Nephron progenitor cell (in vitro differentiated cells): ENCODE data around the gene TMEM186.

Experiments
- DNase-seq: peaks from one replicate; pipeline ENCODE4 v3.0.0; 2021
- H3K27ac Mint-ChIP-seq: 2 replicates; pipeline ENCODE4 v1.8.0; 2021; ENCODE audit warnings: mild to moderate bottlenecking, moderate library complexity, mixed read lengths
- H3K27me3 Mint-ChIP-seq: 2 replicates; pipeline ENCODE4 v1.8.0; 2021; ENCODE audit warnings: mild to moderate bottlenecking, low read depth, mixed read lengths; ENCODE audit not compliant: poor library complexity
- H3K36me3 Mint-ChIP-seq: 2 replicates; pipeline ENCODE4 v1.8.0; 2021; ENCODE audit warnings: low read depth, mixed read lengths
- H3K4me1 Mint-ChIP-seq: 2 replicates; pipeline ENCODE4 v1.8.0; 2021; ENCODE audit warnings: mixed read lengths
- H3K4me3 Mint-ChIP-seq: 2 replicates; pipeline ENCODE4 v1.8.0; 2021; ENCODE audit warnings: mild to moderate bottlenecking, moderate library complexity, mixed read lengths
- H3K9me3 Mint-ChIP-seq: 2 replicates; pipeline ENCODE4 v1.8.0; 2021; ENCODE audit warnings: mild to moderate bottlenecking, moderate library complexity, mixed read lengths
- CTCF ChIP-seq: fragments of 200-600 bp; sonication (generic); IDR thresholded peaks from 2 replicates; pipeline ENCODE4 v1.5.0; 2021; ENCODE audit warnings: antibody characterized with exemption

TMEM186 gene

DNA sequence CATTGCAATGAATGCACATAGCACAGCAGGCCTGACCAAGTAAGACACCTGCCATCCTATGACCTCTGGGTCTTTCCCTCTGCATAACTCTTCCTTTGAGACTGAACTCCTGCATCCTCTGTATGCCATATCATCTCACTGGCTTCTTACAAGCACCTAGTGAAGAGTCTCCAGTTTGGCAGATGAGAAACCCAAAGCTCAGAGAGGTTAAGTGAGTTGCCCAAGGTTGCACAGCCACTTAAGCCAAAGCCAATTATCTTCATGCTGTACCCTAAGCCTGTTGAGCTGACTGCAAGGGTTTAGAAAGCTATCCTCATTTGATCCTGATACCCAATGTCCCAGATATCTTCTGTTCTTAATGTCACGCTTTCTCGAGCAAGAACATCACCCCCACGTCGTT is 35.2 kb downstream of the TMEM186 start:
- no peak for DNase-seq
- H3K27ac Mint-ChIP-seq = no peak overlapping the region
- no peak for TF ChIP-seq CTCF
- H3K4me3 Mint-ChIP-seq = no peak overlapping the region
- peaks cover 25% of the 10 kb centered on the region for H3K4me1 Mint-ChIP-seq
- no peaks in the 10 kb centered on the region for H3K9me3 Mint-ChIP-seq
- H3K36me3 Mint-ChIP-seq = peaks cover 57% of the 10 kb centered on the region
- peaks cover 13% of the 10 kb centered on the region for H3K27me3 Mint-ChIP-seq

- H3K27ac Mint-ChIP-seq = no peak overlapping the region
- H3K4me3 Mint-ChIP-seq = no peak overlapping the region
- no peak for DNase-seq
- no peak for TF ChIP-seq CTCF
- no peaks in the 10 kb centered on the region for H3K9me3 Mint-ChIP-seq
- peaks cover 13% of the 10 kb centered on the region for H3K27me3 Mint-ChIP-seq
- peaks cover 63% of the 10 kb centered on the region for H3K36me3 Mint-ChIP-seq
- H3K4me1 Mint-ChIP-seq = peaks cover 22% of the 10 kb centered on the region
Measured at GRCh38 chr16:8761078-8761477, 36.4 kb downstream of the TMEM186 start.

- Mint-ChIP-seq H3K4me3 (no peak overlapping the region), H3K4me1 (peaks cover 13% of the 10 kb centered on the region), H3K27ac (peak overlapping the region; percentile 73), H3K9me3 (no peaks in the 10 kb centered on the region), H3K27me3 (peaks cover 15% of the 10 kb centered on the region), H3K36me3 (peaks cover 59% of the 10 kb centered on the region)
- TF ChIP-seq CTCF = no peak
- DNase-seq = no peak
Measured at GRCh38 chr16:8760021-8760420, 37.4 kb downstream of the TMEM186 start.

GRCh38 chr16:8758022-8758421 is 39.4 kb downstream of the TMEM186 start:
- H3K9me3 Mint-ChIP-seq = no peaks in the 10 kb centered on the region
- H3K4me3 Mint-ChIP-seq = no peak overlapping the region
- peaks cover 59% of the 10 kb centered on the region for H3K36me3 Mint-ChIP-seq
- no peak overlapping the region for H3K27ac Mint-ChIP-seq
- H3K4me1 Mint-ChIP-seq = no peaks in the 10 kb centered on the region
- TF ChIP-seq CTCF = no peak
- H3K27me3 Mint-ChIP-seq = peaks cover 8% of the 10 kb centered on the region
- DNase-seq = no peak

DNA sequence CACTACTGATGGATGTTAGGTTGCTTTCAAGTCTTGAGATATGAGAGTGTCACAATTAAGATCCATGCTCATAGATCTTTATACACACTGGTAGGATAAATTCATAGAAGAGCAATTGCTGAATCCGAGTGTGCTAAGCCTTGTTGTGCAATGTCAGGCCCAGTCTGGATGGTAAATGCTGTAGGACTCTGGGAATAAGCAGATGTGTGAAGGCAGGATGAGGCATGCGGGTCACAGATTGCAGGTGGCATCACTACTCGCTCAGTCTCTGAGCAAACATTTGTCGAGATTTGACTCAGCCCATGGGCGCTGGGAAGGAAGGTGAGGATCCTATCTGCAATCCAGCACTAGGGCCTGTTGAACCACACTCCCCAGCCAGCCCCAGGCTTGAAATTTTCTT is 40.7 kb downstream of the TMEM186 start:
- H3K27ac Mint-ChIP-seq = no peak overlapping the region
- no peaks in the 10 kb centered on the region for H3K4me1 Mint-ChIP-seq
- TF ChIP-seq CTCF = no peak
- peaks cover 8% of the 10 kb centered on the region for H3K27me3 Mint-ChIP-seq
- no peak for DNase-seq
- no peaks in the 10 kb centered on the region for H3K9me3 Mint-ChIP-seq
- H3K36me3 Mint-ChIP-seq = peaks cover 60% of the 10 kb centered on the region
- H3K4me3 Mint-ChIP-seq = no peak overlapping the region

DNA sequence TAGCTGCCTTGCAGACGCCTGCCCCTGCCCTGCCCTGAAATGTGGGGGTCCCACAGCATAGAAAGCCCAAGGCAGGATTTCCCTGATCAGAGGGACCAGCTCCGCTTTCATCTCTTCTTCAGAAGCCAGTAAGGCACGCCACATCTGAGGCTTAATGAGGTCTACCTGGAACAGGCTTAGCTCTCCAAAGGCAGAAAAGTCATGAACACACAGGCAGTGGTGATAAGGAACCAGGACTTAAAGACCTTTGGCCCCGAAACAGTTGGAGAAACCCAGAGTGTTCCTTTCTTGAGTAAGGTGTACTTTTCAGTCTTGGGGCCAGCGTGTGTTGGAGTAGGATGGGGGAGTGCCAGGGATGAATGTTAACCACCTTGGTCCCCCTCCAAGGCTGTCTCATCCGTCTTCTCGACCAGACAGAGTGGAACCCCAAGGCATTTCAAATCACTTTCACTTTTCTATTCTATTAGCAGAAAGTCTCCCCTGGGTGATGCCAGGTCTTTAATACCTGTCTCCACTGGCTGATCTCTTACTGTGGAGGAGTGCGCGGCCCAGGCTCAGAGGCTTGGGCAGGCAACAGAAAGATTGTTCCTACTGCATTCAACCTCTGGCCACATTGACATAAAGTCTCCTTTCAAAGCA is 43.9 kb downstream of the TMEM186 start:
- DNase-seq = no peak
- H3K4me3 Mint-ChIP-seq = no peak overlapping the region

More for the DNA sequence above, 43.9 kb downstream of the TMEM186 start:
- peaks cover 46% of the 10 kb centered on the region for H3K36me3 Mint-ChIP-seq
- peaks cover 2% of the 10 kb centered on the region for H3K27me3 Mint-ChIP-seq
- no peak for TF ChIP-seq CTCF
- no peaks in the 10 kb centered on the region for H3K4me1 Mint-ChIP-seq
- peak overlapping the region; percentile 13 for H3K27ac Mint-ChIP-seq
- H3K9me3 Mint-ChIP-seq = no peaks in the 10 kb centered on the region
